DOHH2 (cell line): ENCODE results near the gene LPA.
"Not testable (repeated sequence)": the region's sequence is repeated elsewhere in the genome, so short reads cannot be mapped to it uniquely, and the experiment has no call there.

Source experiments
- H3F3A ChIP-seq: fragments of 200-600 bp; sonication (generic), shearing (Covaris generic); 2 replicates; pipeline ENCODE4 v1.6.0; 2016; ENCODE audit warnings: antibody characterized with exemption, mild to moderate bottlenecking; ENCODE audit not compliant: control insufficient read depth, insufficient read depth
- H3K27ac ChIP-seq: fragments of 200-600 bp; sonication (generic); 2 replicates; pipeline ENCODE4 v1.5.1; 2014; ENCODE audit warnings: low read depth, mild to moderate bottlenecking, low read length, moderate library complexity
- H3K27me3 ChIP-seq: fragments of 200-600 bp; sonication (generic); 2 replicates; pipeline ENCODE4 v1.6.1; 2014; ENCODE audit warnings: mild to moderate bottlenecking, low read length, mixed read lengths; ENCODE audit not compliant: control insufficient read depth
- H3K36me3 ChIP-seq: fragments of 200-600 bp; sonication (generic); 2 replicates; pipeline ENCODE4 v1.6.1; 2014; ENCODE audit warnings: mild to moderate bottlenecking, low read length, moderate library complexity, mixed read lengths; ENCODE audit not compliant: control insufficient read depth
- H3K4me1 ChIP-seq: fragments of 200-600 bp; sonication (generic); 2 replicates; pipeline ENCODE4 v1.6.1; 2014; ENCODE audit warnings: mild to moderate bottlenecking, low read length, mixed read lengths; ENCODE audit not compliant: control insufficient read depth
- H3K4me2 ChIP-seq: fragments of 200-600 bp; sonication (generic); 2 replicates; pipeline ENCODE4 v1.6.0; 2014; ENCODE audit warnings: mild to moderate bottlenecking, low read length, moderate library complexity
- H3K4me3 ChIP-seq: fragments of 200-600 bp; sonication (generic); 2 replicates; pipeline ENCODE4 v1.5.1; 2014; ENCODE audit warnings: mild to moderate bottlenecking, low read length, mixed read lengths
- H3K79me2 ChIP-seq: fragments of 200-600 bp; sonication (generic); 2 replicates; pipeline ENCODE4 v1.6.1; 2014; ENCODE audit warnings: mild to moderate bottlenecking, low read length, mixed read lengths; ENCODE audit not compliant: control insufficient read depth
- H3K9me2 ChIP-seq: fragments of 200-600 bp; sonication (generic); replicated peaks from 2 replicates; pipeline ENCODE4 v1.6.1; 2014; ENCODE audit warnings: mild to moderate bottlenecking, low read length, mixed read lengths; ENCODE audit not compliant: control insufficient read depth
- H3K9me3 ChIP-seq: fragments of 200-600 bp; sonication (generic); 2 replicates; pipeline ENCODE4 v1.6.1; 2014; ENCODE audit warnings: antibody characterized with exemption, low read length, mixed read lengths; ENCODE audit not compliant: control insufficient read depth, insufficient read depth
- H4K20me1 ChIP-seq: fragments of 200-600 bp; sonication (generic); 2 replicates; pipeline ENCODE4 v1.6.0; 2014; ENCODE audit warnings: low read depth, mild to moderate bottlenecking, antibody characterized with exemption, low read length, moderate library complexity; ENCODE audit not compliant: control insufficient read depth, insufficient read depth
- EZH2phosphoT487 ChIP-seq: fragments of 200-600 bp; sonication (generic); IDR thresholded peaks from 2 replicates; pipeline ENCODE4 v1.6.1; 2017; ENCODE audit warnings: borderline replicate concordance, mild to moderate bottlenecking, antibody characterized with exemption, low read length, moderate library complexity, mixed read lengths
- TF ChIP-seq, protein P1 (sequence below): fragments of 200-600 bp; sonication (generic); IDR thresholded peaks from one replicate; pipeline ENCODE4 v1.5.1; 2014; ENCODE audit warnings: antibody characterized with exemption, mild to moderate bottlenecking, low read depth, low read length; ENCODE audit not compliant: poor library complexity, severe bottlenecking

LPA gene

DNA sequence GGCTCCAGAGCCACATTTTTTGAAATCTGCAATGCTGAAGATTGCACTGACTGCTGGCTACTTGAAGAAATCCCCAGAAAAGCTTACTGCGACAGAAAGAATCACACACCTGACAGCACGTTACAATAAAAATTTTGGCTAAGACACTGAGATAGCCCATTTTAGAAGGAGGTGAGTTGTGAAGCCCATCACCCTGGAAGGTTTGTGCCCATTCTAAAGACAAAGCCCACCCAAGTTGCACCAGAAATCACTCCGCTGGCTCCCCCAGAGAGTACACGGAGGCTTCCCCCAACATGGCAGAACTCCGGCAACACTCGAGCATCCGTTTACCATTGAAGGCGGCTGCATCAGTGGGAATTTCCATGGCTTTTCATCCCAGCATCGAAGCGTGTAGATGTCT, 29.4 kb downstream of the LPA start:
- Histone ChIP-seq H3K27ac (no peak overlapping the region), H3K27me3 (no peaks in the 10 kb centered on the region), H4K20me1 (no peaks in the 10 kb centered on the region), H3K36me3 (no peaks in the 10 kb centered on the region), H3F3A (no peaks in the 10 kb centered on the region), H3K9me2 (no peaks in the 10 kb centered on the region), H3K4me1 (no peaks in the 10 kb centered on the region), H3K4me3 (no peak overlapping the region), H3K4me2 (no peak overlapping the region), H3K9me3 (no peaks in the 10 kb centered on the region), H3K79me2 (no peaks in the 10 kb centered on the region)
- TF ChIP-seq EZH2phosphoT487, result no peak
- TF ChIP-seq, protein P1, sequence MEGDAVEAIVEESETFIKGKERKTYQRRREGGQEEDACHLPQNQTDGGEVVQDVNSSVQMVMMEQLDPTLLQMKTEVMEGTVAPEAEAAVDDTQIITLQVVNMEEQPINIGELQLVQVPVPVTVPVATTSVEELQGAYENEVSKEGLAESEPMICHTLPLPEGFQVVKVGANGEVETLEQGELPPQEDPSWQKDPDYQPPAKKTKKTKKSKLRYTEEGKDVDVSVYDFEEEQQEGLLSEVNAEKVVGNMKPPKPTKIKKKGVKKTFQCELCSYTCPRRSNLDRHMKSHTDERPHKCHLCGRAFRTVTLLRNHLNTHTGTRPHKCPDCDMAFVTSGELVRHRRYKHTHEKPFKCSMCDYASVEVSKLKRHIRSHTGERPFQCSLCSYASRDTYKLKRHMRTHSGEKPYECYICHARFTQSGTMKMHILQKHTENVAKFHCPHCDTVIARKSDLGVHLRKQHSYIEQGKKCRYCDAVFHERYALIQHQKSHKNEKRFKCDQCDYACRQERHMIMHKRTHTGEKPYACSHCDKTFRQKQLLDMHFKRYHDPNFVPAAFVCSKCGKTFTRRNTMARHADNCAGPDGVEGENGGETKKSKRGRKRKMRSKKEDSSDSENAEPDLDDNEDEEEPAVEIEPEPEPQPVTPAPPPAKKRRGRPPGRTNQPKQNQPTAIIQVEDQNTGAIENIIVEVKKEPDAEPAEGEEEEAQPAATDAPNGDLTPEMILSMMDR, result no peak

DNA sequence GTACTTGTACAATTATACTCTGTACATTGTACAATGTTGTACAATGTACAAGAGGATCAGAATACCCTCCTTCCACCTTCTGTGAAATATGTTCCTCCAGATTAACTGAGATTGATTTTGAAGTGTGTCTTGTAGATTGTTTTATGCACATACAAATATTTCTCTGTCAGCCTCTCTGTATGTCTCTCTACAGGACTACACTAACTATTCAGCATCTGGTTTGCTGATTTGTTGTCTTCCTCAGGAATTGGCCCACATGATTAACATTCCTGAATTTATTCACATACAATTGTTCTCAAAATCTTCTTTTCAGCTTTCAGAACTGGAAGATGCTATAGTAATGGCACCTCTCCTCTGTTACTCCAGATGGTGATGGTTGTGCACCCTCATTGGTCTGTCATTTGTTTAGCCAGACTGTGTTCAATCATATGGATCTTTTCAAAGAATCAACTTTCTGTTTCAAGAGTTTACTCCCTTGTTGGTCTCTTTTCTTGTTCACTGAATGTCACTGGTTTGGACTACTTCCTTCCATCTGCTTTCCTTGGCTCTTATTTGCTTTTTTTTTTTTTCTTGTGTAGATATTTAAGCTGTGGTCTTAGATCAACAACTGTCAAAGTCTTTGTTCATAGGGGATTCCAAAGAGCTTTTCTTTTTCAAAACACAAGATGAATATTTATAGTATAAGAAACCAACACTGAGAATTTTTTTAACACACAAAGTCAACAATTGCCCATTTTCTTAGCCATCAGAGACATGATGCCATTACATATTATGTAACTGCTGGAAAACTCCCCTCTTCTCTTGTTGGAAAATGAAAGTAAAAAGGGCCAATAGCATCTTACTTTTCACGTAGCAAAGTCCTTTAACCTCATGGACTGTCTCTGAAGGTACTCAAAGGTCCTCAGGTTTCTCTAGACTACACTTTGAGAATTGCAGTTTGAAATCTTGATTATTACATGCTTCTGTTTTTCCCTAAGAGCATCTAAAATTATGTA, 67.9 kb downstream of the LPA start:
- no peaks in the 10 kb centered on the region for H3K9me2 ChIP-seq
- no peaks in the 10 kb centered on the region for H3K9me3 ChIP-seq
- H3K27ac ChIP-seq, result no peak overlapping the region
- H3K79me2 ChIP-seq, result no peaks in the 10 kb centered on the region
- TF ChIP-seq, protein P1, result no peak
- TF ChIP-seq EZH2phosphoT487, result no peak
- H3K4me1 ChIP-seq, result no peaks in the 10 kb centered on the region
- no peaks in the 10 kb centered on the region for H3F3A ChIP-seq
- H3K4me3 ChIP-seq, result no peak overlapping the region
- H4K20me1 ChIP-seq, result no peaks in the 10 kb centered on the region
- no peaks in the 10 kb centered on the region for H3K27me3 ChIP-seq
- no peak overlapping the region for H3K4me2 ChIP-seq
- H3K36me3 ChIP-seq, result no peaks in the 10 kb centered on the region

DNA sequence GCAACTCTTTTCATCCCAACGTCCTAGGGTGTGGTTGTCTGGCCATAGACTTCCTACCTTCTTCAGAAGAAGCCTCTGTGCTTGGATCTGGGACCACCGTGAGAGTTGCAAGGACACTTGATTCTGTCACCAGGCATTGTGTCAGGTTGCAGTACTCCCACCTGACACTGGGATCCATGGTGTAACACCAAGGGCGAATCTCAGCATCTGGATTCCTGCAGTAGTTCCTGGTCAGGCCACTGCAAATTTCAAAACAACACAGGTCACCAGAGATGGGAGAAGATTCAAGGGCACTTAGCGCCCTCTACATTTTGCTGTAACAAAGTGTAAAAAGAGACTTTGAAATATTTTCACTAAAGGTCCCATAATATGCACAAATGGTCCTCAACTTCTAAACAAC, 68.8 kb downstream of the LPA start:
- H4K20me1 ChIP-seq, H3K4me2 ChIP-seq, H3K9me3 ChIP-seq, H3K79me2 ChIP-seq, H3K4me1 ChIP-seq, H3K27me3 ChIP-seq, H3F3A ChIP-seq, H3K4me3 ChIP-seq, H3K9me2 ChIP-seq, H3K27ac ChIP-seq, H3K36me3 ChIP-seq: not testable (repeated sequence)

DNA sequence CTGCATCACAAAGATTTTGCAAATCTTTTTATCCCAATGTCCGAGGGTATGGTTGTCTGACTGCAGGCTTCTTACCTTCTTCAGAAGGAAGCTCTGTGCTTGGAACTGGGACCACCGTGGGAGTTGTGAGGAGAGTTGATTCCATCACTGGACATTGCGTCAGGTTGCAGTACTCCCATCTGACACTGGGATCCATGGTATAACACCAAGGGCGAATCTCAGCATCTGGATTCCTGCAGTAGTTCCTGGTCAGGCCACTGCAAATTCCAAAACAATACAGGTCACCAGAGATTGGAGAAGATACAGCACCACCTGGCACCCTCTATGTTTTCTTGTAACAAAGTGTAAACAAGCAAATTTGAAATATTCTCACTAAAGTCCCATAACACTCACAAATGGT, 77.7 kb downstream of the LPA start:
- no peaks in the 10 kb centered on the region for H3F3A ChIP-seq
- H4K20me1 ChIP-seq, result no peaks in the 10 kb centered on the region
- H3K4me1 ChIP-seq, result no peaks in the 10 kb centered on the region
- no peaks in the 10 kb centered on the region for H3K36me3 ChIP-seq
- no peaks in the 10 kb centered on the region for H3K9me2 ChIP-seq
- H3K4me2 ChIP-seq, result no peak overlapping the region
- no peaks in the 10 kb centered on the region for H3K79me2 ChIP-seq
- no peaks in the 10 kb centered on the region for H3K9me3 ChIP-seq
- H3K4me3 ChIP-seq, result no peak overlapping the region
- no peak overlapping the region for H3K27ac ChIP-seq
- TF ChIP-seq EZH2phosphoT487, result no peak
- TF ChIP-seq, protein P1, result no peak
- H3K27me3 ChIP-seq, result no peaks in the 10 kb centered on the region
